Neutrophil (primary cell): ENCODE results near the gene PPFIBP2.
A peak's percentile ranks its signal among the peaks of the same experiment; 100 is the strongest.

ENCODE experiments used
- H3K27ac ChIP-seq: fragments of 200-600 bp; sonication (generic); 2 replicates; pipeline ENCODE4 v1.5.1; 2016; ENCODE audit warnings: mild to moderate bottlenecking, moderate library complexity
- H3K27me3 ChIP-seq: fragments of 200-600 bp; sonication (generic); 2 replicates; pipeline ENCODE4 v1.6.0; 2016; ENCODE audit warnings: mild to moderate bottlenecking
- H3K36me3 ChIP-seq: fragments of 200-600 bp; sonication (generic); 2 replicates; pipeline ENCODE4 v1.5.1; 2017
- H3K4me1 ChIP-seq, 2 experiments: fragments of 200-600 bp in 1 of 2; sonication (generic) in 1 of 2; 1 replicate in 1 of 2; 2 replicates in 1 of 2; pipeline versions ENCODE4 v1.5.1 to v1.6.1; 2013 to 2016; ENCODE audit warnings: low read depth in 1 of 2, low read length in 1 of 2, mild to moderate bottlenecking in 1 of 2, moderate library complexity in 1 of 2; ENCODE audit not compliant: control insufficient read depth in 1 of 2, insufficient read depth in 1 of 2
- H3K4me3 ChIP-seq, 2 experiments: fragments of 200-600 bp in 1 of 2; sonication (generic) in 1 of 2; 1 replicate in 1 of 2; 2 replicates in 1 of 2; pipeline ENCODE4 v1.5.1; 2013 to 2016; ENCODE audit warnings: low read depth in 1 of 2, low read length in 1 of 2, mild to moderate bottlenecking in 1 of 2, moderate library complexity in 1 of 2
- H3K9me3 ChIP-seq: fragments of 200-600 bp; sonication (generic); 2 replicates; pipeline ENCODE4 v1.5.1; 2016
- CTCF ChIP-seq: fragments of 200-600 bp; sonication (generic); IDR thresholded peaks from 2 replicates; pipeline ENCODE4 v1.5.1; 2016; ENCODE audit warnings: antibody characterized with exemption

The PPFIBP2 gene

GRCh38 chr11:7591107-7591894 lies 77.5 kb downstream of the PPFIBP2 start:
- no peak overlapping the region for H3K4me3 ChIP-seq

DNA sequence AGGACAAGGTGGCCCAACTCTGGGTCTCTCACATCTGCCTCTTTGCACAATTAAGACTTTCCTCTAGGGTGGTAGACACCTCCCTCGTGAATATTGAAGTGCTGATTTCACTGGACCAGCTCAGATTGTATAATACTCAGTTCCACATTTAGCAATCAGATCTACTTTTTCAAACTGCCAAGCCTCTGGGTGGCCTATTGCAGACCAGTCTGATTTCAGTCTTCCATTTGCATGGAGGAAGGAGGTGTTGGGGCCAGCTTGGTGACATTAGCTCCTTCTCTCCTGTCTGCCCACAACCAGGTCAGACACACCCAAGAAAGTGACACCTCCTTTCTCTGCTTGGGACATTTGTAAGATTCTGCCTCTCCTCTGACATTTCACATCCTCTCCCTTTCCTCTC lies 78.2 kb downstream of the PPFIBP2 start:
- H3K4me1 ChIP-seq = peaks cover 15 to 55% of the 10 kb centered on the region in 2 experiments
- H3K27ac ChIP-seq = peak overlapping the region; percentile 80

More at GRCh38 chr11:7591107-7591894, 77.5 kb downstream of the PPFIBP2 start:
- no peak for TF ChIP-seq CTCF
- Histone ChIP-seq H3K27me3 (no peaks in the 10 kb centered on the region), H3K4me1 (peaks cover 15 to 55% of the 10 kb centered on the region in 2 experiments), H3K27ac (peak overlapping the region; percentile 80), H3K9me3 (no peaks in the 10 kb centered on the region), H3K36me3 (no peaks in the 10 kb centered on the region)

GRCh38 chr11:7592711-7593110 lies 78.9 kb downstream of the PPFIBP2 start:
- no peaks in the 10 kb centered on the region for H3K9me3 ChIP-seq
- peaks cover 9% of the 10 kb centered on the region for H3K36me3 ChIP-seq
- peaks cover 15 to 55% of the 10 kb centered on the region in 2 experiments for H3K4me1 ChIP-seq
- H3K4me3 ChIP-seq = peak overlapping the region in 1 of 2 experiments; percentile 37
- peak overlapping the region; percentile 80 for H3K27ac ChIP-seq
- H3K27me3 ChIP-seq = no peaks in the 10 kb centered on the region
- TF ChIP-seq CTCF = no peak

More for the DNA sequence above, 78.2 kb downstream of the PPFIBP2 start:
- TF ChIP-seq CTCF = no peak
- peaks cover 1% of the 10 kb centered on the region for H3K36me3 ChIP-seq
- peak overlapping the region in 1 of 2 experiments; percentile 37 for H3K4me3 ChIP-seq
- no peaks in the 10 kb centered on the region for H3K27me3 ChIP-seq
- H3K9me3 ChIP-seq = no peaks in the 10 kb centered on the region

DNA sequence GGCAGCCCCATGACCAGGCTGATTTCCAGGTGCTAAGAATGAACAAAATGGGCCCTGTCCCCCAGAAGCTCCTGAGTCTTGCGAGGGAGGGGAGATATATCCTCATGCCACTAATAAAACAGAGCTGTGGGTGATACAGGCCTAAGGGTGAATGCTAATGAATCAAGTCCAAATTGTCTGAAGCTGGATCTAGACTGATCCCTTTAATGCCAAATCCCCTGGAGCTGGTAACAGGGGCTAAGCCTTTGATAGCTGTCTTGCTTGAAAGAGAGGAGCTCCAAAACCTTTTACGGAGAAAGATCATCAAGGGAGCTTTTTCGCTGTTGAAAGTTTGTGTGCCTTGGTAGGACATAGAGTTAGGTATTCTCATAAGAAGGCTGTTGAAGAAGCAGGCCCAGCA lies 79.7 kb downstream of the PPFIBP2 start:
- Histone ChIP-seq H3K9me3 (no peaks in the 10 kb centered on the region), H3K27me3 (no peaks in the 10 kb centered on the region), H3K36me3 (peaks cover 9% of the 10 kb centered on the region), H3K4me1 (peaks cover 15 to 55% of the 10 kb centered on the region in 2 experiments), H3K4me3 (peak overlapping the region in 1 of 2 experiments; percentile 37), H3K27ac (peak overlapping the region; percentile 80)
- no peak for TF ChIP-seq CTCF

DNA sequence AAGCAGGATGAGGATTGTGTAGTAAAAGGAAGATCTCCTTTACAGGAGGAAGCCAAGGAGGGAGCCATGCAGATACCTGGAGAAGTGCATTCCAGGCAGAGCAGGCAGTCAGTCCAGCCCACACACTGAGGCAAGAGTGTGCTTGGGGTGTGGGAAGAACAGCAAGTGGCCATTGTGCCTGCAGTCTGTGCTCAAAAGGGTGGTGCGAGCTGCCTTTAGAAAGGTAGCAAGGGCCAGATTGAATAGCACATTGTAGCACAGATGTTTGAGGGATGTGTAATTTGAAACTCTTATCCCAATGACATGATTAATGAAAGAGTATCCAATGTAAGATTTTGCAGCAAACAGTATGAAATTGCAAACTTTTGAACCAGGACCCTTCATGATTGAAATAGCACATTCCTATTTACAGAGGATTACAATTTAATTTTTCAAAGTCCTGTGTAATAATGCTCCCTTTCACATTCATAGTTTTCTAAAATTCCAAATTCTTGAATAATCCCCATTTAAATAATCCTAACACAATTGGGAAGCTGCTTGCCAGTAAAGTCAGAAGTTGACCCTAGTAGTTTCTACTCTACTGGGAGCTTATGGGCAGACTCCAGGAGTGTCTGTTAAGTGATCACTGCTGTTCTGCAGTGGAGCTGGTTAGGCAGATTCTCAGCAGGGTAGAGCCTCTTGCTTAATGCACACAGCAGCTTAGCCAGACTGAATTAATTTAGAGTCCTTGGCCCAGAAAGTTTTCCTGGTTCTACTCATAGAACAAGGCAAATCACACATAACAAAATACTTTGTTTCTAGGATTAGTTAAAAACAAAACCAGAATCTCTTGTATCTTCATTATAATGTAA lies 81.4 kb downstream of the PPFIBP2 start:
- TF ChIP-seq CTCF = no peak
- H3K27me3 ChIP-seq = no peaks in the 10 kb centered on the region
- peaks cover 15 to 60% of the 10 kb centered on the region in 2 experiments for H3K4me1 ChIP-seq
- H3K36me3 ChIP-seq = peaks cover 9% of the 10 kb centered on the region
- H3K27ac ChIP-seq = no peak overlapping the region
- no peaks in the 10 kb centered on the region for H3K9me3 ChIP-seq
- no peak overlapping the region for H3K4me3 ChIP-seq
